HG02763 (cell line): ENCODE results near the gene FIGNL1.

Experiments used
- ATAC-seq: cut with Tn5 transposase; IDR thresholded peaks from one replicate; pipeline ENCODE4 v1.9.1; 2021; ENCODE audit warnings: mild to moderate bottlenecking, moderate library complexity; ENCODE audit not compliant: unreplicated experiment

Gene FIGNL1

DNA sequence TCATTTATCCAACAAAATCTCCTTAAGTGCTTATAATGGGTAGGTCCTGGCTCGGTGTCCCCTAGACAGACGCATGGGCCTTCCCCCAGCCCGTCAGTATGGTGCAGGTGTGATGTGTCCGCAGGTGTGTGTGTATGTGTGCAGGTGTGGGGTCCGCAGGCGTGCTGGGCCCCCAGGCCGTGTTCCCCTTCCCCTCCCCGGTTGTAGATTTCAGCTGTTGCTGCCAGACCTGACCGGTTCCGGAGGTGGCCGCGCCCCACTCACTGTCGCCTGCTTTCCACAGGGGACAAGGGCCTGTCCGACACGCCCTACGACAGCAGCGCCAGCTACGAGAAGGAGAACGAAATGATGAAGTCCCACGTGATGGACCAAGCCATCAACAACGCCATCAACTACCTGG is 50.5 kb downstream of the FIGNL1 start:
- ATAC-seq, result no peak

DNA sequence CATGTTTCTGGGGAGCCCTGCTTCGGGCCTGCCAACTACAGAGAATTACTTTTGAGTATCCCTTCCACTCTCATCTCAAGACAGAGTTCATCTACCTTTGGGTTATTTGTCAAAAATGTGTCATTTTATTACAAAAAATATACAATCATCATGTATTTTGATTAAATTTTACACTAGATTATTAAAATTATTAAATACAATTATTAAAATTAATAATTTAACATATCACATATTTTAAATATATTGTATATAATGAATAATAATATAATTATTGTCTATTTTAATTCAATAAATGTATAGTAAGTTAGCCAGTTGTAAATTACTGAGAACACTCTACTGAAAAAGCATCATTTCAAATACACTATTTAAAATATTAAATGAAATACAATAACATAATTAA is 50.9 kb downstream of the FIGNL1 start:
- ATAC-seq, result no peak

DNA sequence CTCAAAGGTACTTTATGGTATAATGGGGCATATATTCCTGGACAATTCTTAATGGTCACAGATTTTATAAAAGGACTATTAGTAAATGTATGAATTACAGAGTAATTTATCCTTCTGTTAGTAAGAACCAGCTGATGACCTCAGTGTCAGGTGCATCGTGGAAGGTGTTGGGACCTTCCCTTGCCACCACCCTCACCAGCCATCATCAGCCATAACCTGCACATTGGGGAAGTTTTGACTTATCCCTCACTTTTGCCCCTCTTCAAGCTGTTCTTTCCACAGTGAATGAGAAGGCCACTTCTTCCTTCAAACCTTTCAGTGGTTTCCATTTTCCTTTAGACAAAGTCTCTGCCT is 52.2 kb downstream of the FIGNL1 start:
- ATAC-seq, result peak; percentile 4

DNA sequence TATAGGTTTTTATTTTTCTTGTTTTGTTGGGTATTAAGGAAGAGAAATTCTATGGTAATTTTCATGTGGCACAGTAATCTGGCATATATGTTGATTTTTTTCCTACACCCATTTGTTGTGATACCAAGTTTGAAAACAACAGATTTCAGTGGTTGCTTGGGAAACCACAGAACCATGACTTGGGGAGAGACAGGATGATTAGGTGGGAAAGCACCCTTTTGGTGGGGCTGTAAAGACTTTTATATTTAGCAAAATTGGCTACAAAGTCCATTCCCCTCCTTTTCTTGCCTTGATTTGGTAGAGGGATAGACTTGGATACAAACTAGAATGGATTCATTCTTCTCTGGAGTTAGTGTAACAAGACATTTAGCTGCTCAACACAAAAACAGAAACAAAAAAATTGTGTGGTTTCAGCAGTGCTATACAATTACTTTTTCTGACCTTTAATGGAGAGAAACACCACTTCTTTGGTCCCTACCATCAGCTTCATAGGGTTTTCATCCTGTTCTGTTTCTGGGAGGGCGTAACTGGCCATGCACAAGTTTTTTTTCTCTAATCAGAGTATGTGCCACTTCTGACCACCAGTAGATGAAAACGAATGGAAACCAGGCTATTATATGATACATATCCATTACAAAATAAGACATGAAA is 52.7 kb downstream of the FIGNL1 start:
- ATAC-seq, result peak; percentile 60

DNA sequence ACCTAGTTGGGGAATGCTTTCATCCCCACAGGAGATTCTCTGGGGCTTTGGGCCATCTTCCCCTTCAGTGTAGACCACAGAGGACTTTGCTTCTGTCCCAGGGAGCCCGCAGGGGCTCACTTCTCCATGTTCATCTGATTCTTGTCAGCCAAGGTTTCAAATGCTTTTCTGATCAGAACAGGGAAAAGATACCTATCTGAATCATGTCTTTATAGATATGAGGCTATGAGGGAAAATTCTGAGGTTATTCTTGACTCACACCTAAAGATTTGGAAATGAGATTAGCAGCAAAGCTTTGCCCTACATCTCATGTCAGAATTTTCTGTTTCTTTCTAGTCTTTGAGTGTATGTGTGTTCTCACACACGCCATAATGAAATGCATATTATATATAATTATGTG is 53.3 kb downstream of the FIGNL1 start:
- ATAC-seq, result peak; percentile 5

DNA sequence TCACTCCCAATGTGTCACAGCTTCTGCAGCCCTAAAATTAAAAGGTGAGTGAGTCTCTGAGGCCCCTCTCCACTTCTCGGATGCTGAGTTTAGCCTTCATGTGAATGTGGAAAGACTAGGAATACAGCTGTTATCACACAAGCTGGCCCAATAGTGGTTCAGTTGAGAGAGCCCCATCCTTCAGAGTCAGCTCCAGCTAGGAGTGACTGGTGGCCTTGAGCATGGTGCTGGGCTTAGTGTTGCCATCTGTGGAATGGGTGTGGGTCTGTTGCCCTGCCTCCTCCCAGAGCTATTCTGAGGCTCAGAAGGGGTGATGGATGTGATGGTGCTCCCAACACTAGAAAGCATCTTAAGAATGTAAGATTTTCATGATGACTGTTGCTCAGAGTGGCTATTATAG is 55.8 kb downstream of the FIGNL1 start:
- ATAC-seq, result no peak
